T-helper 1 cell treated with Interleukin-12 subunit alpha and Interleukin-12 subunit beta and Interleukin-4 antibody, amounts not matched to agents 30 ng/mL and 1 ng/mL, for 36 hours (primary cell): ENCODE measurements around the gene BTF3. TPM values are rescaled to one million over a fixed set of nuclear protein-coding genes. Genes with fewer than 3 reads are reported as not detected.

ENCODE experiments used
- total RNA-seq: library from RNA; stranded (reverse); gene quantifications from 2 replicates; pipeline ENCODE4 v1.2.3, GENCODE V29; 2022

Gene BTF3
- total RNA-seq, 1 donor from 2014 or later: 708 TPM

Other genes starting within 250 kb of the BTF3 start
- 0.20 and 0.29 TPM in 2 replicates for gene FOXD1, start 49.7 kb upstream of the BTF3 start, total RNA-seq
- 22.2 and 23.9 TPM in 2 replicates for gene ANKRA2, start 67.2 kb downstream of the BTF3 start, total RNA-seq
- 28.9 and 32.1 TPM in 2 replicates for gene UTP15, start 67.3 kb downstream of the BTF3 start, total RNA-seq
- gene ARHGEF28, start 127.8 kb downstream of the BTF3 start, total RNA-seq: not detected in 2 replicates